UCSD-AML1 (cell line): ENCODE data around the gene TM6SF1.
"Not testable (repeated sequence)": the region's sequence is repeated elsewhere in the genome, so short reads cannot be mapped to it uniquely, and the experiment has no call there.

ENCODE experiments used
- DNase-seq: peaks from one replicate; lab custom pipeline; 2025; ENCODE audit not compliant: unreplicated experiment; lab: John Stamatoyannopoulos, UW

The TM6SF1 gene

GRCh38 chr15:83115410-83115809 lies 8.0 kb downstream of the TM6SF1 start:
- no peak for DNase-seq

GRCh38 chr15:83115831-83116565 lies 8.6 kb downstream of the TM6SF1 start:
- DNase-seq = no peak

DNA sequence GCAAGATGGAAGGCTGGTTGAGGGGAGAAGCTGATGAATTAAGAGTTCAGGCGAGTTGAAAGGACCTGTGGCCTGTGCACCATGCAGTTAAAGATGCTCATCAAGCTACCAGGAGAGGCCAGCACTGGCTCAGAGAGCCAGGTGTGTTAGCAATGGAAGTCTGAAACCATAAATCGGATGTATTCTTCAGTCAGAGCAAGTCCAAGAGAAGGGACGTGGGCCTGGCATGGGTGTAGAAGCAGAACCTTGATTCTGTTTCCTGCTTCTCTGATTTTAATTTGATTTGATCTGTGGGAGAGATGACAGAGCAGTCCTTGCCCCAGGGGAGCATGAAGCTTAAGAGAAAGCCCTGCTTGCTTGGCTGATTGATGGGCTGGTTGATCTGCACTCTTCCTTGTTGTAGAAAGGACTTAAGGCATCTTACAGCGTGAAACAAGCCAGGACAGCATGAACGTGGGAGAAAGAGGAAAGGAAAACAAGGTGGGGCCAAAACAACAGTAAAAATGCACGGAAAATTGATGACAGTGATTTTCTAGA lies 10.9 kb downstream of the TM6SF1 start:
- no peak for DNase-seq

GRCh38 chr15:83118968-83119367 lies 11.5 kb downstream of the TM6SF1 start:
- no peak for DNase-seq

DNA sequence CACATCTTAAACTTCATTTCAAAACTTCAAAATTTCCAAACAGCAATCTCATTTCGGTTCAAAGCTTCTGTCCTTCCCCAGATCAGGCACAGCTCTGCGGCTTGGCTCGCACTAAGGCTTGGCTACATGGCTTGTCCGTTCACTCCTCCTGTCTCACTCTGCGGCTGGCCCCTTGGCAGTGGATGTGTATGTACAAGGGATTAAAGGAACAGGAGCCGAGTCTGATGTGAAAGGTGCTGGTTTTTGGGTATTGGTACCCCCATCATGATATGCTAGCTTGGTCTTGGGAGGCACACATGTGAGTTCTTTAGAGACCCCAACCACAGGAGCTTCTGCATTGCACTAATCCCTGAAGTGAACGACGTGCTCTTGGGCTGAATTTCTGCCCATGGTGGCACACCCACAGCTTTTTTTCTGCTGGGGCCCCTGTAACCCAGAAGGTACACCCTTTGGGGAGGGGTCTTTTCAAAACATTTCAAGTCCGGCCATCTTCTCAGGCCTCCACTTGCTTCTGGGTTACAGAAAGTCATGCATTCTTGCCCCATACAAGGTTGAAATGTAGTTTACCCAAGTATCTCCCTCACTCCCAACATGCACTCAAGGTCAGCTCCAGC lies 12.6 kb downstream of the TM6SF1 start:
- no peak for DNase-seq

DNA sequence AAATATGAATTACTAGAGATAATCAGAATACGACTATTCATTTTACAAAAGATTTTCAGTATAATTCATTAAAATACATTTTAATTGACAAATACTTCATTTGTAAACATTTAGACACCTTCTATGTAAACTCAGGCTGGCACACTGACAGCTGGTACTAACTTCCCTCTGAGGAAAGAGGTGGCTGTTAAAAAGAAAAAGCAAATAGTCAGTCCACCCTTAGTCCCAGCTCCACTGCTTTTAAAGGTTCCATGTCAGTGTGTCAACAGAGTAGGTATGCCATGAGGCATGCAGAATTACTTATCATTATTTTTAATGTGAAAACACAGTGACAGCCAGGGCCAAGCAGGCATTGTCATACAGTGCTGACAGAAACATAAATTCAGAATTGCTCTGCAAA lies 16.1 kb downstream of the TM6SF1 start:
- no peak for DNase-seq

GRCh38 chr15:83127547-83128150 lies 20.2 kb downstream of the TM6SF1 start:
- DNase-seq = no peak

DNA sequence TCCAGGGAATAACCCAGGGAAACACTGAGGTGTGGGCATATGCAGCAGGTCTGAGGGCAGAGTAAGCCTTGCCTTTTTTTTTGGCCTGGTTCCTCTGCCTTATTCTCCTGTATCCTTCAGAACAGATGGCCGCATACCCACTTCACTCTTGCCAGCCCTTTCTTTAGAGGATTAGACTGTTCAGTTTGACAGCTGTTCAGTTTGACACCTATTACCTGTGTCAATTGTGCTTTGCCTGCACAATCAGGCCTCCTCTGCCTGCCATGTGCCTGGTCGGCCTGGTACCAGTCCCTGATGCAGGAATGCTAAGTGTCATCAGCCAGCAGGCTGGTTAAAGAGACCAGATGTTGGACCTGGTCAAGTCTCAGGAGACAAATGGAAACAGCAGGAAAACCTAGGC lies 22.3 kb downstream of the TM6SF1 start:
- no peak for DNase-seq

GRCh38 chr15:83132861-83133523 lies 25.5 kb downstream of the TM6SF1 start:
- DNase-seq = no peak

GRCh38 chr15:83142151-83142550 lies 34.7 kb downstream of the TM6SF1 start:
- not testable (repeated sequence) for DNase-seq

DNA sequence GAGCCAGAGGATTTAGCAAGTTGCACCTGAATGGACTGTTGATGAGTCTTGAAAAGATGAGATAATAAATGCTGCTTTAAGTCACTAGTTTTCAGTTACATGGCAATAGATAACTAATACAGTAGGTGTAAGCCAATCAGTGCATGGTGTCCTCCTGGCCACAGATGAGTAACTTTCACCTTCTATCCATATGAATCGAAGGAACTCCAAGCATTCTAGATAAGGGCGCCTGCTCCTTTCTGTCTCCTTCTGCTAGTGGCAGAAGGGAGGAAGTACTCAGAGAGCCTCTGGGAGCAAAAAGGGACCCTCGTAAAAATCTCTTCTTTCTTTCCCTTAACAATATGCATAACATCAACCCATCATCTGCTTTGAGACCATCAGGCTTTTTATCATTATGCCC lies 37.3 kb downstream of the TM6SF1 start:
- no peak for DNase-seq

DNA sequence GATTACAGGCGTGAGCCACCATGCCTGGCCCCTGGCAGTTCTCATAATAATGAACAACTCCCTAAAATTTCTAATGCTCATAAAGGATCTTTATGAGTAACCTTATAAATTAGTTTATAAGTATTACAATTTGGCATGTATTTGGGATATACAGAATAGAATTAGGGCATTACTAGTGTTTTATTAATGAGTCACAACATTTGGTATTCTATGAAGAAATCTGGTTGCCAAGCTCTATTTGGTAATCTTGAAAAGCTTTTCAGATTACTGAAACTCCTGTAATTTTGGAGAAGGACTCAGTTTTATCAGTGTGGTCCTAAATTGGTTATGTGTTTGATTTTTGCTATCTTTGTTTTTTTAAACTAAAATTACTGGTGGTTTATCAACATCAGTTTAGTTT lies 45.8 kb downstream of the TM6SF1 start:
- DNase-seq = no peak

- DNase-seq = no peak
Observed at GRCh38 chr15:83155942-83156341, 48.5 kb downstream of the TM6SF1 start.

GRCh38 chr15:83158393-83158792 lies 50.9 kb downstream of the TM6SF1 start:
- no peak for DNase-seq

GRCh38 chr15:83160741-83161140 lies 53.3 kb downstream of the TM6SF1 start:
- DNase-seq = no peak

DNA sequence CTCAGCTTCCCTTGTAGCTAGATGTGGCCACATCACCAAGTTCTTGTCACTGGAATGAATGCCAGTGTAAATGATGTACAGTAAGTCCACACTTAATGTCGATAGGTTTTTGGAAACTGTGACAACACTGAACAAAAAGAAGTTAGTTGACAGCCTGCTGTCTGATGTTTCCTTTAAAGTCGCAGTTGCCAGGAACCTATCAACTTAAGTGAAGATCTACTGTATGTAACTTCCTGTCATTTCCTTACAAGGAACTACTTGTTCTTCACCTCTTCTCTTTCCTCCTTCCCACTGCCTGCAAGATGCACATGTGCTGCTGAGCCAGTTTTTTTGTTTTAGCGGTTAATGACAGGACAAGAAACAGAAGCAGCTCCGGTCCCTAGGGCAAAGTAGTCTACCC lies 55.6 kb downstream of the TM6SF1 start:
- DNase-seq = no peak

DNA sequence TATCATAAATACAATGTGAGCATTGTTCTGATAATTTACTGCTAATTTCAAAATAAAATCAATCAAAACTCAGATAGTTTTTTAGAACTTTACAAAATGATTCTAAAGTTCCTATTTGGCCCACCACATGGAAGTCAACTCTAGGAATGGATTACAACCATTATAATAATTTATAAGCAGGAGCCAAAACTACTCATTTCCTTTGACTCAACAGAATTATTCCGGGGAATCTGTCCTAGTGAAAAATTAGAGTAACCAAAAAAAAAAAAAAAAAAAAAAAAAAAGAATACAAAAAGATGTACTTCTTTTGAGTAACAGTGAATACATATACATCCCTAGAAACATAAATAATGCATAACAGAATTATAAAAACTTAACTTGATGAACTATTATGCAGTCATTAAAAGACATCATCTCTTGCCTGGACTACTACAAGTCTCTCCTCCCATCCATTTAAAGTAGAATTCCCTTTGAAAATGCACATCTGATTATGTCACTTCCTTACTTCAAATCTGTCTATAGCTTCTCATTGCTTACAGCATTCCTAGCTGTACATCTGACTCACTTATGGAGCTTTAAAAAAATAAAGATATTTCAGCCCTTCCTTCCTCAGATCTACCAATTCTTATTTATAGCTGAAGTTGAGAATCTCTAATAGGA lies 56.8 kb downstream of the TM6SF1 start:
- no peak for DNase-seq

- no peak for DNase-seq
Observed at GRCh38 chr15:83164771-83165404, 57.4 kb downstream of the TM6SF1 start.

GRCh38 chr15:83166218-83166617 lies 58.8 kb downstream of the TM6SF1 start:
- DNase-seq = no peak

DNA sequence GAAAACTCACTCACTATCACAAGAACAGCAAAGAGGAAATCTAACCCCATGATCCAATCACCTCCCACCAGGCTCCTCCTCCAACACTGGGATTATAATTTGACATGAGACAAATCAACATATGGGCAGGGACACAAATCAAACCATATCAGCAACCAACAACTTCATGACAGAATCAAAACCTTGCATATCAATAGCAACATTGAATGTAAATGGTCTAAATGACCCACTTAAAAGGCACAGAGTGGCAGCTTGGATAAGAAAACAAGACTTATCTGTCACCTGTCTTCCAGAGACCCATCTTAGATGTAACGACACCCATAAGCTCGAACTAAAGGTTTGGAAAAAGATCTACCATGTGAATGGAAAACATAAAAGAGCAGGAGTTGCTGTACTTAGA lies 59.4 kb downstream of the TM6SF1 start:
- no peak for DNase-seq

GRCh38 chr15:83169576-83169975 lies 62.1 kb downstream of the TM6SF1 start:
- not testable (repeated sequence) for DNase-seq
